Inflammatory macrophage treated with lipopolysaccharide for 1 hour (primary cell): Measurements from ENCODE around the gene CYFIP2.
A peak's percentile ranks its signal among the peaks of the same experiment; 100 is the strongest.

Source experiments
- DNase-seq, 2 donors: peaks; one replicate each; pipeline ENCODE4 v3.0.0-alpha.2; 2020 to 2022

The CYFIP2 gene

DNA sequence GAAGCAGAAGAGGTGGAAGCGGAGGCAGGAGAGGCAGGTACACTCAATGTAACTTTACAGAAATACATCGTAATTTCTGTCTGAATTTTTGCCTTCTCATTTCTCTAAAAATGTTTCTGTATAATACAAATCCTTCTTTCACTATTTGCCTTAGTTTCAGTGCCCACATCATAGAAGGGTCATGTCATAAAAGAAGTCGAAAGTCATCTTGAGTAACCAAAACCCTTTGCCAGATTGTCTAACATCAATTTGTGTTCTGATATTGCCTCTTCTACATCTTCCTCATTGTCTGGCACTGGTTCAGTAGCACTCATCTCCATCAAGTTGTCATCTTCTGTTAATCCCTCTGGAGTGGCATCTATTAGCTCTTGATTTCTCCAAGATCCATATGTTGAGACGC, 6.2 kb upstream of the CYFIP2 start:
- DNase-seq = no peak

- DNase-seq = no peak
Measured at GRCh38 chr5:157263496-157264090, 2.3 kb upstream of the CYFIP2 start.

DNA sequence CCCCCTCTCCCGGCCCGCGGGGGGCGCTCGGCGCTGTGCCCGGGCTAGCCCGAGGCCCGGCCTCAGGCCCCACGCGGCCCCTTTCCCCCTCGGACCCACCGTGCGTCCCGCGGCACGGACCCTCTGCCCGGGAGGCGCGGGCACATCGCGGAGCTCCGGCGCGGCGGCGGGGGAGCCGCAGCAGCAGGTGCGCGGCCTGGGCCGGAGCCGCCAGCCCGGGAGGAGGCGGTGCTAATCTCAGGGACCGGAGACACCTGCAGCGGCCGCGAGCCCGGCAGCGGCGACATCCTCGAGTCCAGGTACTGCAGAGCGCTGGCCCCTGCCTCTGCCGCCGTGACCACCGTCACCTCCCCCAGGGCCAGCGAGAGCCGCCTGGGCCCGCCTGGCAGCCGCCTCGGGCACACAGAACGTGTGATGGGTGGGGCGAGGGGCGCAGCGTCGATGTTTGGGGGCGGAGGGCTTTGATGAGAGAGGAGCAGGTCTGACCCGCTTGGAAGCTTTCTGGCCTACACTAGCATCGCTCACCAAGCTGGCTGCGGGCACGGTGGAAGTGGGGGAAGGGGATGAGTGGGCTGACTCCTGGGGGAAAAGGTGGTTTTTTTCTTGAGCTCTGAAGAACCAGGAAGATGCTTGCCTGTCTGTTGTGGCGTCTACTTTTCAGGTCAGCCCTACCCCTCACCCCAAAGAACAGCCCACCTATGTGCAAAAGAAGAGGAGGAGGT, 524 bp downstream of the CYFIP2 start:
- DNase-seq = no peak

DNA sequence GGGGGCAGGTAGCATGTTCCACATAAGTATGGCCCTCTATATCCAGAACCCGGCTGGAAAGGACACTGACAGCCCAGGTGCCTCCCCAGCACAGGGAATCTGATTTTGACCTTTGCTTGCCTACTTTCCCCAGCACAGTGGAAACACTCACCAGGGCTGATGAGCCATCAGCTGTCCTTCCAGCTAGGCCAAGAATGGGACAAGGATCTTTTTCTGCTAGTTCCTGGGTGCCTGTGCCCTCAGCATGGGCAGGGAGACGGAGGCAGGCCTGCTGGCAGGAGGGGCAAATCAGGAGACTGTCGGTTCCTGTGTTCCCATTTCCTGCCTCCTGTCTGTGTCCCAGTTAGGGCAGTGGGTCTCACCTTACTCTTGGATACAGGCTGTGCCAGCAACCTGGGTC, 1.1 kb downstream of the CYFIP2 start:
- no peak for DNase-seq

GRCh38 chr5:157267761-157268480, 2.0 kb downstream of the CYFIP2 start:
- no peak for DNase-seq

DNA sequence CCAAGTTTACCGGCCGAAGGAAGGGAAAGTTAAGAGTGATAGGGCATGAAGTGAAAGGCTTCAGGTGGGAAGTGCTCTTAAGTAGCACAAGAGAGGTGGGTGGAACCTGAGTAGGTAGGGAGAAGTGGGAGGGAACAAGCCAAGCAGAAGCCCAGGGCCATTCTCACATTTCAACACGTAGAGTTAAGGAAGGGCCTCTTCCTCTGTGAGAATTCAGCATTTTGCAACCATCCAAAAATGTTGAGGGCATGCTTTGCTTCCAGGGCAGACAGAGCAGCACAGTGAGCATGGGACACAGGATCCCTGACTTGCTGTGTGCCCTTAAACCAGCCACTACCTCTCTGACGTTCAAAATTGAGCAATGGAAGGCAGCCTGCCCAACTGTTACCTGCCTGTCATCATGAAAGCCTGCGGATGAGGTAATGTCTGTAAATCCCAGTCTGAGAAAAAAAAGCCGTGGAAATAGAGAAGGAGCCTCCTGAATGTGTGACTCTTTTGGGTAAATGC, 3.3 kb downstream of the CYFIP2 start:
- peak; percentile 58 to 64 for DNase-seq

DNA sequence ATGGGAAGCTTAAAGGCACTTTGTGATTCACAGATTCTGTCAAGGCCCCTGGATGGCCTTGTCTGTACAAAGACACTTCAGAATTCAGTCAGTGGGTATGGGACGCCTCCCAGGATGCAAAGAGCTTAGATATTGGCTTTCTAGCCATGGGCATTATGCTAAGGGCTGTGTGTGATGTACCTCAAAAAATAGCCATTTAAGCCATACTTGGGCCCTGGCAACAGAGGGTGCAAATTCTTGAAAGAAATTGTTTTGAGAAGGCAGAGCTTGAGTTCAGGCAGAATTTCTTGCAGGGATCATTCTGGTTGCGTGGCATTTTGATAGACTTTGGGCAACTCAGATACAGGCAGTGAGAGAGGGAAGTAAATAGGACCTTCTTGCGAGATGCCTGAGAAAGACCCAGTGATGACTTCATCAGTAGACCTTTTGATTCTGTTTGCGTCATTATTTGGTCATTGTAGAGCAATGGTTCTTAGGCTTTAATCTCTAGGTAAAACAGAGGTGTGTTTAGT, 3.9 kb downstream of the CYFIP2 start:
- no peak for DNase-seq

DNA sequence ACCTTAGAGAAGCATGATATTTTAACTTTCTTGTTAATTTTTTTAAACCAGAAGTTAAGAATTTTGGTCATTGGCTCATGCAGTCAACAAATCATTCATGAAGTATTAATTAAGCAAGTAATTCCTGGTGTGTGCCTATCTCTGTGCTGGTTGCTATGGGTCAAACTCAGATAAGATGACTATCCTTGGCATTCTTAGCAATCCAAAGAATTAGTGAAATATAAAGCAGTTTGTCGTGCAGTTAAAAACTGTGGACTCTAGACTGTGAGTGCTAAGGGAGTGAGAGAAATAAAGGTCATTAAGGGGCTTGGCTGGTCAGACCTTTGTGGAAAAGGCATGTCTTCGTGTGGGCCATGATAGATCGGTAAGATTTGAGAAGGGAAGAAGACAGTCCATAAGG, 4.8 kb downstream of the CYFIP2 start:
- DNase-seq = no peak

GRCh38 chr5:157271740-157272271, 5.9 kb downstream of the CYFIP2 start:
- no peak for DNase-seq

DNA sequence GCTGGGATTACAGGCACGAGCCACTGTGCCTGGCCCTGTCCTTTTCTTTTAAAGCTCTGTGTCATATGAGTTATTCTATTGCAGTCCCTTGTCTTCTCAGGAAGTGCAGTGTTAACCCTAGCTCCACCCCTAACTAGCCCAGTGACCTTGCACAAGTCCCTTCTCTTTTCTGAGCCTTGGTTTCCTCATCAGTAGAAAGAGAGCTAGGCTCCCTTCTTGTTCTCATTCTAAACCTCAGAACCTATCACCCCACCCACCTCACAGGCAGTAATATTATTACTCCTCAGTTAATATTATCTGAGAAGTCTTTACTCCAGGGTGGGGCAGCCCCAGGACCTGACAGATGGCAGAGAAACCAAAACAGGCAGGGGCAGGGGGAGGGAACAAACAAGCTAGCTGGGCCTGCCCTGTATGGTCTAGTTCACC, 7.2 kb downstream of the CYFIP2 start:
- DNase-seq = peak; percentile 80 to 82

GRCh38 chr5:157275403-157275802, 9.5 kb downstream of the CYFIP2 start:
- no peak for DNase-seq

DNA sequence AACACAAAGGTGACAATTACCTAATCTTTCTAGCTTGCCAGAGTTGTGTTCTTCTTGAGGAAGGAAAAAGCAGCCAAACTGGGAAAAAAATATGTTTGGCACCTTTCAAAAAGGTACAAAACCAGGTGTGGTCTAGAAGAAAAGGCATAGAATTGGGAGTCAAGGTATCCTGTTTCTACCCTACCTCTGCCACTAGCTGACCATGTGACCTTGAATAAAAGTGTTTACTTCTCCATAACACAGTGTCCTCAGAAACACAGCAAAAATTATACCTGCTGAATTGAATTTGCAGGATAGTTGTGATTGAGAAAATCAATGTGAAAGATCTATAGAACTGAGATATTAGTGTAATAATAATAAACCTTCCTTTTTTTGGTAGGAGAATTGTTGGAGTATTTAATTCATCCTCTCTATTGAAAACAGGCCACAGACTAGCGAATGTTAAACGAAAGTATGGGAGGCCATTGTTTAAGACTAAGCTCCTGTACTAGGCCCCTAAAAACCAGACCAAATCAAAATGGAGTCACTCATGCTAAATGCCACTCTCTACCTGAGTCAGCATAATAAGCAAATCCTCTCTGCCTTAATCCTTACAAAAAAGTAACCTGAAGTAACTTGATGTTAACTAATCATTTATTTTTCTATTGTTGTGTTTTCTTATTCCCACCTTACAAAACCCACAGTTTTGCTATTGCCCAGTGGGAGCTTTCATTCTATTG, 12.6 kb downstream of the CYFIP2 start:
- DNase-seq = no peak

GRCh38 chr5:157279605-157280239, 13.8 kb downstream of the CYFIP2 start:
- peak in 1 of 2 donors; percentile 19 for DNase-seq

- peak; percentile 30 to 55 for DNase-seq
Measured at GRCh38 chr5:157280927-157281326, 15.0 kb downstream of the CYFIP2 start.

DNA sequence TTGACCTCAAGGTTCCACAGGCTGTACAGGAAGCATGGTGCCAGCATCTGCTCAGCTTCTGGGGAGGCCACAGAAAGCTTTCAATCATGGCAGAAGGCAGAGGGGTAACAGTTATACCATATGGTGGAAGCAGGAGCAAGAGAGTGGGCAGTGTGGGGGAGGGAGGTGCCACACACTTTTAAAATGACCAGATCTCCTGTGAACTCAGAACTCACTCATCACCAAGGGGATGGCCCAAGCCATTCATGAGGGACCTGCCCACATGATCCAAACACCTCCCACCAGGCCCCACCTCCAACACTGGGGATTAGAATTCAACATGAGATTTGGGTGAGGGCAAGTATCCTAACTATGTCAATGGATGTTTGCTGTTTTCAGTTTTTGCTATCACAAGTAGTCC, 16.2 kb downstream of the CYFIP2 start:
- no peak for DNase-seq

DNA sequence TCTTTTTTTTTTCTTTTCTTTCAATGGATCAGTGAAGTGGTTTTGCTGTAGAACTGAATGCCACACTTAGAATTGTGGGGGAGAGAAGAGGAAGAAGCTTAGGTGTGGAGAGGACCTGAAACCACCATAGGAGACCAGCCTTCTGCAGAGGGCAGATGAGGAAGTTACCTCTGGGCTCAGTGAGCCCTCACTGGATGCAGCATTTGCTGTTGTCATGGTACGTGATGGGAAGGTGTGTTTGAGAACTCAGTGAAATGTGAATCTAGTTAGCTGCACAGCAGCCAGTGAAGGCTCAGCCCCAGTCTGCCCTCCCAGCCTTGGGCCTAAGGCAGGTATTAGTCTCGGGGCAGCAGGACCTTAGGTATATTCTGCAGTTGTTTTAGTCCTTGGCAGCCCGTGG, 17.5 kb downstream of the CYFIP2 start:
- no peak for DNase-seq

GRCh38 chr5:157284458-157285212, 18.7 kb downstream of the CYFIP2 start:
- DNase-seq = no peak

- no peak for DNase-seq
Measured at GRCh38 chr5:157285310-157286035, 19.6 kb downstream of the CYFIP2 start.

DNA sequence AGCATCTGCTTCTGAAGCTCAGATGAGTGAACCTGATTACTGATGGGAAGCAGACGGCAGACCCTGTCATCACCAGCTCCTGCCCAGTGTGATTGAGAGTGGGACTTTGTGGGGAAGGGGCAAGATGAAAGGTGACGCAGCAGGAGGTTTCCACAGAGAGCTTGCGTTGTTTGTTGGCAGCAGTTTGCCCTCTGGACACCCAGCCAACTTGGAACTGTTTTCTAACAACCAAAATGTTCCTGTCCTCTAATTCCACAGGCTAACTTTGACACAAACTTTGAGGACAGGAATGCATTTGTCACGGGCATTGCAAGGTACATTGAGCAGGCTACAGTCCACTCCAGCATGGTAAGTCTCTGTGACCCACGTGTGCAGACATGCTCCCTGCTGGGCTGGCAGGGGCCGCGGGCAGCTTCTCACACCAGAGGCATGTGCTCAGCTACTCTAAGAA, 20.9 kb downstream of the CYFIP2 start:
- DNase-seq = no peak

DNA sequence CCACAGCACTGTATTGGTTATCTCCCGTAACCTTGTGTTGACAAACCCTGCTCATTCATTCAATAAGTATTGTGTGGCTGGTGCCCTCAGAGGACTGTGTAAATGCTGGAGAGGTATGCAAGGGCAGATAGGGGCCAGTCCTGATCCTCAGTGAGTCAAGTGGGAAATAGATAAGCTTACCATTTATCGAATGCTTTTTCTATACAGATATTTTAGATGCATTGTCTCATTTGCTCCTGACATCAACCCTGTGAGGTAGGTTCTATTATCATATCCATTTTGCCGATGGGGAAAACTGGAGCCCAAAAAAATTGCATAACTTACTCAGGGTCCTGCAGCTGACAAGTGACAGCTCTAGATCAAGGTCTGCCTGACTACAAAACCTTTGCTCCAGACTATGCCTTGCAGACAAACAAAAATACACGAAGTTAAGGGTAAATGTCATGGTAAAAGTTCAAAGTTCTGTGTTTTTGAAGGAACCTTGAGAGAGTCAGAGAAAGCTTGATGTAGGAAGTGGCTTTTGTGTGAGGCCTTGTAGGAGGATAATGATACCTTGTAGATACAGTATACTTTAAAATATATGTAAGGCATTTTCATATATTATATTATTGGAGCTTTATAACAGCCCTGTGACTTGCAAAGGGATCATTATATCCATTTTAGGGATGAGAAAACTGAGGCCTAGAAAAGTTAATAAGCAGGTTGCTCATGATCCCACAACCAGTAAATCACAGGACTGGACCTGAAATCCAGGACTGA, 22.7 kb downstream of the CYFIP2 start:
- DNase-seq = no peak
